Superior temporal gyrus (tissue), 1 donor: Measurements from ENCODE around the gene TYMP.

ENCODE experiments used
- DNase-seq: peaks from one replicate; pipeline ENCODE4 v3.0.0-alpha.2; 2016; ENCODE audit errors: extremely low spot score

Gene TYMP

DNA sequence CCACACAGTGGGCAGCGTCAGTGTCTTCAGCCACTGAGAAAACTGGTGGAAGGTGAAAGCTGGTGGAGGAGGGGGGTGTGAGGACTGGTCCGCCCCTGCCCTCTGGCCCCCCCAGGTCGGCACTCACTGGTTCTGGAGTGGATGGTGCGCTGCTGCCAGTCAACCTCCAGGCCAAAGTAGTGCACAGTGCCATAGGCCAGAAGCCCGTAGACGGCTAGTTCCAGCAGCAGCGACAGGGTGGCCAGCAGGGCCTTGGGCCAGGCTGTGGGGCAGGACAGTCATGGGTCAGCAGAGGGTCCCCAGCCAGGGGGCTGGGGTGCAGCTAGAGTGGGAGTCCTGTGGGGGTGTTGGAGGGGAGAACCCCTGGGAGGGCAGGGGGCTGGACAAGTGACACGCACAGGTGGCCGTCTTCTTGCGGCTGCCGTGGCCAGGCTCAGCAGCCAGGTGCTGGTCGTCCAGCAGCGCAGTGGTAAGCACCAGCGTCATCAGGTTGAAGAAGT lies 24.5 kb downstream of the TYMP start:
- no peak for DNase-seq

DNA sequence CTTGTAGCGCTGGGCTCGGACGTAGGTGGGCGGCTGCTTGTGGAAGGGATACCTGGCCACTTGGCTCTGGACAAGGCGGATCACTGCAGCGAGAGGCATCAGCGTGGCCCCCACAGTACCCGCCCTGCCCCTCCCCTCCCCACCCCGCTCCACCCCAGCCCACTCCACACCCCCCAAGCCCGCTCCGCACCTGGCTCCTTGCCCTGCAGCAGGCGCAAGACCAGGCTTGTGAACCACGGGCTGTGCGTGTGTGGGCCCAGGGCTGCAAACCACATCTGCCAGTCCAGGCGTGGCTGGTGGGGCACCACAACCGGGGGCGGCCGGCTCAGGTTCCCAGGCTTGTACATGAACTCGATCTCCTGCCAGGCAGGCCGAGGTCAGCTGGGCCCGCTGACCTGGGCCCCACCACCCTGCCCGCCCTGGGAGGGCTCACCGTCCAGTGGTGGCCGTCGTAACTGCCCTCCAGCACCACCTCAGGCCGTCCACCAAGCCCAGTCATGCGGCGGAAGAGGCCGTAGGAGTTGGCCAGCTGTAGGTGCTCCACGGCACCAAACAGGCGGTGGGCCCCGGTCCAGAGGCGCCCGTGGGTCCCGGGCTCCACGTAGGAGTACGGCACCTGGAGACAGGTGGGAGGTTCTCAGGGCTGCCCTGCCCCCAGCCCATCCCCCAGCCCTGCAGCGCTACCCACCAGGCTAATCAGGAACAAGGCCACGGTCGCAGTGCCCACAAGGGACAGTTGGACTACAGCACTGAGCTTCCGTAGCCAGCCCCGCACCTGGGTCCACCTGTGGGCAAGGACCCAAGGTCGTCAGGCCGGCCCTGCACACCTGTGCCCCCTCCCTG lies 25.2 kb downstream of the TYMP start:
- DNase-seq, result no peak

DNA sequence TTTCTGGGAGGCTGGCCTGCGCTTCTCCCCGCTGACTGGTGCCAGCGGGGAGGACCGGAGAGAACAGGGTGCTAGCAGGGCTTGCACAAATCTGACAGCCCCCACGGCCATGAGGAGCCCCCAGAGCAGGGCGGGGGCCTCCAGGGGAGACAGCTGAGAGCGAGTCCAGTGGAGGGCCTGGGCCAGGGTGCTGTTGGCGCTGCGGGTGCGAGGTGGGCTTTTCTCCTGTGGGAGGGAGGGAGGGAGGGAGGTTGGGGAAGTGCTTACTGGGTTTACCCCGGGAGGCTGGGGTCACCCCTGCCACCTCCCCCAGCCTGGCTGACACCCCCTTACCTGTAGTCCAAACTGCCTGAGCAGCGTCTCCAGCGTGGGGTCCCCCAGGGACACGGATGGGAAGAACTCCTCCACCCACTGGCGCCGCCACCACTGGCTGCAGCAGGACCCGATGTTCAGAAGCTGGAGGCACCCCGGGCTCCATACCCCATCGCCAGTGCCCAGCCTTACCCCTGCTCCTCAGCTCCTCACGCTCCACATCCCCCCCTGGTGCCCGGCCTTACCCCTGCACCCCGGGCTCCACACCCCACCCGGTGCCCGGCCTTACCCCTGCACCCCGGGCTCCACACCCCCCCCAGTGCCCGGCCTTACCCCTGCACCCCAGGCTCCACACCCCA lies 26.2 kb downstream of the TYMP start:
- DNase-seq, result no peak

DNA sequence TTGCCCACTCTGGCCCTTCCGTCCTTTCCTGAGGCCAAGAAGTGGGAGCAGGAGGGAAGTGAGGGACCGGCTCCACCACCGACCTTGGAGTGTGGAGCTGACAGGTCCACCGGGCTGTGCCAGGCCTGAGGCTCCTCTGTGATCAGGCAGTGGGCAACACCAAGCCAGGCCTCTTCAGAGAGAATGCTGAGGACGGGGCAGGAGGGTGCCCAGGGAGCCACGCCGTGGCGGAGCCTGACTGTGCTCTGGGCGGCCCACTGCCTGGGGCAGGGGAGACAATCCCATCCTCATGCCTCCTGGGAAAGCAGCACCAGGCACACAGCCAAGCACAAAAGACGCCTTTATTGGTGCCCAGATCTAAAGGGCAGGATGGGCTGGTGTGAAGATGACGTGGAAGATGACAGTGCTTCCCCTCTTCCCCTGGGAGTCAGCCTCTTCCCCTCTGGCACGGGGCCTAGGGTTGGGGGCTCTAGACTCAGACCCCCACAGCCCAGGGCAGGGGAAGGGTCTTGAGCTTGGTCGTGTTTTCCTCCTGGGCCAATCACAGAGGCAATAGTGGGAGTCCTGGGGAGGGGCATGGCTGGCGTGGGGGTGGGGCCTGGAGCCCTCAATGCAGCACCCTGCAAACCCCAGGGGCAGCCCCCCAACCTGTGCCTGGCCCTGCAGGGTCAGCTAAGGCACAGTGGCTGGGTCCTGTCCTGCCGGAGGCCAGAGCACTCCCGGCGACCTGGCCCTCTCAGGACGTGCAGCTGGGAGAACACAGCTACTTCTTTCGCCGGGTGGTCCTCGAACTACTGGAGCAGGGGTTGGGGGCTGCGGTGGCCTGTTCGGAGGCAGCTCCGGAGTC lies 27.0 kb downstream of the TYMP start:
- DNase-seq, result no peak

DNA sequence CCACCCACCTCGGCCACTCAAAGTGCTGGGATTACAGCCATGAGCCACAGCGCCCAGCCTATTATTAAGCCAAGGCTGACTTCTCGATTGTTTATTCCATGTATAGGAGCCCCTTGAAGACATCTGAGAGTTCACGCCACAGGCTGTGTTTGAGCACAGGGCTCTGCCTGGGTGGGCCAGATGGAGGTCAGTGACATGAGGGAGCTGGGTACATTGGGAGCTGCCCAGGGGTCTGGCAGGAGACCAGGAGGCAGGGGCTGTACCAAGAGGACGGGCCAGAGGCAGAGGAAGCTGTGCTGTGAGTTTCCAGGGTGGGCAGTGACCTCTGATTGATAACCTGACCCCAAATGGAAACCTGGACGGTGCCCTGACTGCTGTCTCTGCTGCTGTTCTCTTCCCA lies 27.7 kb downstream of the TYMP start:
- no peak for DNase-seq

DNA sequence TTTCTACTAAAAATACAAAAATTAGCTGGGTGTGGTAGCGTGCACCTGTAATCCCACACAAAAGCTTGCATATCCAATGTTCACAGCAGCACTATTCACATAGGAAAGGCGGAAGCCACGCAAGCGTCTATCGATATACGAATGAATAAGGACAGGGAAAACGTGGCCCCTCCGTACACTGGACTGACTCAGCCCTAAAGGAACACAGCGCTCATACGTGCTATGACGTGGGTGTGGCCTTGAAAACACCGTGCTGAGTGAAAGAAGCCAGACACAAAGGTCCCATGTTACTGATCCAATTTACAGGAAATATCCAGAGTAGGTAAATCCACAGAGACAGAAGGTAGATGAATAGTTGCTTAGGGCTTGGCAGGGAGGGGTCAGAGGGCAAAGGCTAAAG lies 29.4 kb downstream of the TYMP start:
- DNase-seq, result no peak

DNA sequence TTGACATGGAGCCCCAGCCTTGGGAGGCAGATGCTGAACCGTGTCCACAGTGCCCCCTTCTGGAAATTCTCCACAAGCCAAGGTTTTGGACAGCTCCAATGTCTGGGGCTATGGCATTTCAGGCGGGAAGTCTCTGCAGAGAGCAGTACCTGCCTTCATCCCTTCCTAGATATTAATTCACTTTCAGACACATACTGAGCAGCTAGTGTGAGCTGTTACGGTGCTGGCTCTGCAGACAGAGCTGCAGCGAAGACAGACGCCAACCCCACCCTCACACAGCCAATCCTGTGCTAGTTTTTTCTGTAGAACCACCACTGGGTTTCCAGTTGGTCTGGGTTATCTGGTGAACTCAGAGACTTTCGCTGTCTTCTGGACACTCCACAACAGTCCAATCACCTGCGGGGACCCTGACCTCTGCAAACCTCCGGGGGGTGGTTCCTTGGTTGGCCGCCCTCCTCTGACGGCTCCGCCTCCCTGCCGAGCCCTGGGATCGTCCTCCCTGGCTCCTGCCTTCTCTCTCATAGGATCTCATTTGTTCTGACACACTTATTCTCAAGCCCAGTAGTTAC lies 31.4 kb downstream of the TYMP start:
- DNase-seq, result peak; percentile 81

DNA sequence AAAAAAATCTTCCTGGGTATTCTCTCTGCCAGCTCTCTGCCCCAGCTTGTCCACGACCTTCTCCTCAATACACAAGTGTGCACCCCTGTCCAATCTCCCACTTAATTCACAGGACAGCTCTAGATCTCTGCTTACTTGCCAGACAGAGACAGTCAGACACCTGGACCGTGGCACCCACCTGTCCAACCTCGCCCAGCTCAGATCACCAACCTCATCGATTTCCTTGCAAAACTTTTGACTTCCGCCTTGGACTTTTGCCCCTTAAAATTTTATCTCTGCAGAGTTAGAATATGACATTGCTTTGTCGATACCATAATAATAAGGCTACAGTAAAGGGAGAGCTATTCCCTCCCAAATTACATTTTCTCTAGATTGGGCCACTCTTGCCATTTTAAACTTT lies 32.7 kb downstream of the TYMP start:
- DNase-seq, result no peak

DNA sequence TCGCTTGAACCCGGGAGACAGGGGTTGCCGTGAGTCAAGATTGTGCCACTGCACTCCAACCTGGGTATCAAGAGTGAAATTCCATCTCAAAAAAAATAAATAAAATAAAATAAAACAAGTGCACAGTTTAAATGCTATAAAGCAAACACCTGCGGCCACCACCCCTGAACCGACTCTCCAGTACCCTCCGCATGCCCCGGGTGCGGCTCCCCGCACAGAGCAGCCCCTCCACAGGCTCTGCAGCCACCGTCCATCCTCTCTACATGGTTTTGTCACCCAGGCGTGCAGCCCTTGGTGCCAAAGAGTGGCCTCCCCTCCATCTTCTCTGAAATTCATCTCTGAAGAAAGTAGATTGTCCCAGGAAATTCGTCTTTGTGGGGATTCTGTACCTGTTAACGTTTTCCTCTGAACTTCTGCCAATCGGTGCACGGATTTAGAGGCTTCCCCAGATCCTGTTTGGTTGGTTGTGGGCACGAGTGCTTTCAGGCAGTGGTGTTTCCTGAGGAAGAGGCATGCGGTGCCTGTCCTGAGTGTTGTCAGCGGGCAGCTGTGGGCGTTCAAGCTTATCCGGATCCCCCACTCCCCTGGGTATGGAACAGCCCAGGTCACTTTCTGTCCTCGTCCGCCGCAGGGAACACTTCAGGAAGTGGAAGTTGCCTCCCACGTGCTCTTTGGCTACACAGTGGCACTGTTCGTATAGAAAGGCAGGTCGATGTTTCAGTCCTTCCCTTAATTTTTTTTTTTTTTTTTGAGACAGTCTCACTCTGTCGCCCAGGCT lies 39.1 kb downstream of the TYMP start:
- no peak for DNase-seq

DNA sequence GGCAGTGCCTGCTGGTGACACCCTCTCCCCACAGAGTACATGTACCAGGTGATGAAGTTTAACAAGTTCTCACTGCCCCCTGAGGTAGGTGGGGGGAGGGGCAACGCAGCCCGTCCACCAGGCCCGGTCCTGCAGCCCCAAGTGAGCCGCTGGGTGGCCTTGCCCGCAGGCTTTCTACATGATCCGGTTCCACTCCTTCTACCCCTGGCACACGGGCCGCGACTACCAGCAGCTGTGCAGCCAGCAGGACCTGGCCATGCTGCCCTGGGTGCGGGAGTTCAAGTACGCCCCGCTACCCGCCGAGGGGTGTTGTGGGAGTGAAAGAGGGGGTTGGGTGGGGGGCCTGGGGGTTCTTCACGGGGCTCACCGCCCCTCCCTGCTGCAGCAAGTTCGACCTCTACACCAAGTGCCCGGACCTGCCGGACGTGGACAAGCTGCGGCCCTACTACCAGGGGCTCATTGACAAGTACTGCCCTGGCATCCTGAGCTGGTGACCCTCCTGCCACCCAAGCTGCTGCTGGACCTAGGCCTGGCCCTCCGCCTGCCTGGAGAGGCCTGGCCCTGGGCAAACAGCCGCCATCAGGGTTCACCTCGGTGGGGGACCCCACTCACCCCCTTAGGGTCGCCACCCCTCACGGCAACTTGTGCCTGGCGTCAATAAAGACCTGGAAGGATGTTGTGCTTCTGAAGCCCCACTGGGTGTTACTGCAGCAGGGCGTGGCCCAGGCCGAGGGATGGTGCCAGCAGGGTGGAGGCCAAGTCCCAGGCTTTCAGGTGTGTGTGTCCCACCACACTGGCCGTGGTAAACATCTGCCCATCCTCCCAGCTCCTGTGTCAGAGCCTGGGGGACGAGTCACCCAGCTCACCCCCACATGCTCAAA lies 40.2 kb downstream of the TYMP start:
- DNase-seq, result no peak

DNA sequence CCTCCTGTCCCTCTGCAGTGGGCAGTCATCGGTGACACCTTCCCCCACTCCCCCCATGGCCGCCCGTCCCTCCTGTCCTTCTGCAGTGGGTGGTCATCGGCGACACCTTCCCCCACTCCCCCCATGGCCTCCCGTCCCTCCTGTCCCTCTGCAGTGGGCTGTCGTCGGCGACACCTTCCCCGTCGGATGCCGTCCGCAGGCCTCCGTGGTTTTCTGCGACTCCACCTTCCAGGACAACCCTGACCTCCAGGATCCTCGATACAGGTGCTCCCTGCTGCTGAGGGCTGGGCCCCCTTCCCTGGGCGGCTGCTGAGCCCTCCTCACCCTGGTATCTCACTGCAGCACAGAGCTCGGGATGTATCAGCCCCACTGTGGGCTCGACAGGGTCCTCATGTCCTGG lies 40.9 kb downstream of the TYMP start:
- no peak for DNase-seq

DNA sequence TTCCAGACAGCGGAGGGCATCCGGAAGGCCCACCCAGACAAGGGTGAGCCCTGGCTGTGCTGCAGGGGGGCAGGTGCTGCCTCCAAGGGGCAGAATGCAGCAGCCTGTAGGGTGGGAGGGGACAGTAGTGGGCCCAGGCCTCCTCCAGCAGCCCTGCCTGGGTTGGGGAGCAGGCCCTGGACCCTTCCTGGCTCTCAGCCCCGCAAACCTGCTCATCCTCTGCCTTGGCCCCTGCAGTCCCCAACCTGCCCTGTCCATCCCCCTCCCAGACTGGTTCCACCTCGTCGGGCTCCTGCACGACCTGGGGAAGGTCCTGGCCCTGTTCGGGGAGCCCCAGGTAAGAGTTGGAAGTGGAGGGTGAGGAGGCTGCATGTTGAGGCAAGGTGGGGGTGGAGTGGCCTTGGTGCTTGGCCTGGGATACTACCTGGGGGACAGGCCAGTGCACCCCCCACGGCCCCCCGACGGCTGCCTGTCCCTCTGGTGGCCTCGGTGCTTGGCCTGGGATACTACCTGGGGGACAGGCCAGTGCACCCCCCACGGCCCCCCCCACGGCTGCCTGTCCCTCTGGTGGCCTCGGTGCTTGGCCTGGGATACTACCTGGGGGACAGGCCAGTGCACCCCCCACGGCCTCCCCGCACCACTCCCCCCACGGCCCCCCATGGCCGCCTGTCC lies 41.7 kb downstream of the TYMP start:
- no peak for DNase-seq

DNA sequence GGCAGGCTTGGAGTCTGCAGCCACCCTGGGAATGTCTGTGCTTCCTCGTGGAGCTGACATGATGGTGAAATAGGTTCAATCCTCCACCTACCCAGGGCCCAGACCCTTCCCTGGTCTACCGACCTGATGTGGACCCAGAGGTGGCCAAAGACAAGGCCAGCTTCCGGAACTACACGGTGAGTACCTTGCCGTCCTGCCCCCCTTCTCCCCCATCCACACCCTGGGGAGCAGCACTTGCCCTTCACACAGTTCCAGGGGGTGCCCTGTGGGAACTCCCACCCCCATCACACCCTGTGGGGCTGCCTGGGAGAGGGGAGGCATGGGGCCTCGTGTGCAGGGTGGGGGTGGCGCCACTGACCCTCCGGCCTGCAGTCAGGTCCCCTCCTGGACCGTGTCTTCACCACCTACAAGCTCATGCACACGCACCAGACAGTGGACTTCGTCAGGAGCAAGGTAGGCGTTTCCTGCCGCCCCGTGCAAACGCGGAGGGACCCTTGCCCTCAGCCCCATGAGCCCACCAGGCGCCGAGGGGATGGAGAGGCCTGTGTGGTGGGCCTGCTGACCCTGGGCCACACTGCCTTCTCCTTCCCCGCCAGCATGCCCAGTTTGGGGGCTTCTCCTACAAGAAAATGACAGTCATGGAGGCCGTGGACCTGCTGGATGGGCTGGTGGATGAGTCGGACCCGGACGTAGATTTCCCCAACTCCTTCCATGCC lies 42.4 kb downstream of the TYMP start:
- DNase-seq, result no peak

DNA sequence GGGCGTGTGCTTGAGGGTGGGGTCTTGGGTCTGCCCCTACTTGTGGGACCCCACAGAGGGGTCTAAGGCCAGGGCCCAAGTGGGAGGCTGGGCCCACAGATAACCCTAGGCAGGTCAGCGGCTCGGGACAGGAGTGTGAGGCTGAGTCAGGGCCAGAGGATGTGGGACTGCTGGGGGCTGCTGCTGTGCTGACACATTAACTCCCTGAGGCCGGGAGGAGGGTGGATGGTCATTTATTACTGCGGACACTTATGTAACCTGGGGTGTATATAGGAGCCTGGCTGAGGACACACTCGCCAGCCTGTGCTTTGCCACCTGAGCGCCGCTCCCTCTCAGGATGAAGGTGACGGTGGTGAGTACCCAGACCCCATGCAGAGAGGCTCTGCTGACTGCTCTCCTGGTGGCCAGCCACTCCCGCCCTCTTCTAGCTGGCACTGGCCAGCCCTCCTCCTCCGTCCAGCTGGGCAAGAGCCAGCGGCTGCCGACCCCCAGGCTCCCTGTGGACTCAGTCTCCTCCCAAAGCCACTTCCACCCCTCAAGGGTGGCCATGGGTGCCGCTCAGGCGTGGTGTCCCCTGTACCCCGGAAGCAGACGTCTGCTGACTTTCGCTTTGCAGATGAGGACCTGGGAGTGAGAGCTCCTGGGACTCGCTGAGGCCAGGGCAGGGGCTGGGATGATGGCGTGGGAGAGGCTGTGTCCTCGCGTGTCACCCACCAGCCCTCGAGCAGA lies 43.1 kb downstream of the TYMP start, which contains the start of gene MIOX:
Gene MIOX, plus strand, starts transcription at position 299 of the 729 bp plus-strand sequence. Its CDS starts 39 bp downstream, at position 338.
- DNase-seq, result no peak

DNA sequence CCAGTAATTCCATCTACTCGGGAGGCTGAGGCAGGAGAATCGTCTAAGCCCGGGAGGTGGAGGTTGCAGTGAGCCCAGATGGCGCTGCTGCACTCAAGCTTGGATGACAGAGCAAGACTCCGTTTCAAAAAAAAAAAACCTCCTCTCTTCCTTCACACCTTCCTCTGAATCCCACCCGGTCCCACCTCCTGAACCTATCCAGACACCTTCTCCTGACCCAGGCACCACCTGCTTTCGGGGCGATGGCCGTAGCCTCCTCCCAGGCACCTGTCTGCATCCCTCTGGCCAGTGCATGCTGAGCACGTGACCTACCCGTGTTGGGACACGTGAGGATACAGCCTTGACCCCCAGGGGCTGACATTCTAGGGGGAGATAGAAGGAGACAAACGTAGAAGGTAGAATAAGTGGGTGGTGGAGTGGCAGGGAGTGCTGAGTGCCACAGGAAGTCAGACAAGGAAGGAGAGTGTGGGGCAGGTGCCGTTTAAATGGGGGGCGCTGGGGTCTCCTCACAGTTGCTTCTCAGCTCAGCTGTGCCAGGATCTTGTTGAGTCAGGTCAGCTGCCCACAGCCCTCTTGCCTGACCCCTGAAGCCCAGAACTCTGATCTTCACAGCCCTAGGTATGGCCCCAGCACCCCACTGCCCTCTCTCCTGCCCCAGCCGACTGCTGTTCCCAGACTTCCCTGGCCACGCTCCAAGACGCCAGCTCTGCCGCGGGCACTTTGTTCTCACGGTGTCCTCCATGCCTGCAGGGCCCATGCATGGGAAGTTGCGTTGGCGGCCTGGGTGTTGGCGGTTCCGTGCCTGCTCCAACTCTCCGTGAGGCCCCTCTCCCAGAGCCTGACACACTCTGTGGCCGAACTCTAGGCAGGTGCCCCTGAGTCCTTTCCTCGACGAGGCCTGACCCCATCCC lies 44.3 kb downstream of the TYMP start:
- no peak for DNase-seq

DNA sequence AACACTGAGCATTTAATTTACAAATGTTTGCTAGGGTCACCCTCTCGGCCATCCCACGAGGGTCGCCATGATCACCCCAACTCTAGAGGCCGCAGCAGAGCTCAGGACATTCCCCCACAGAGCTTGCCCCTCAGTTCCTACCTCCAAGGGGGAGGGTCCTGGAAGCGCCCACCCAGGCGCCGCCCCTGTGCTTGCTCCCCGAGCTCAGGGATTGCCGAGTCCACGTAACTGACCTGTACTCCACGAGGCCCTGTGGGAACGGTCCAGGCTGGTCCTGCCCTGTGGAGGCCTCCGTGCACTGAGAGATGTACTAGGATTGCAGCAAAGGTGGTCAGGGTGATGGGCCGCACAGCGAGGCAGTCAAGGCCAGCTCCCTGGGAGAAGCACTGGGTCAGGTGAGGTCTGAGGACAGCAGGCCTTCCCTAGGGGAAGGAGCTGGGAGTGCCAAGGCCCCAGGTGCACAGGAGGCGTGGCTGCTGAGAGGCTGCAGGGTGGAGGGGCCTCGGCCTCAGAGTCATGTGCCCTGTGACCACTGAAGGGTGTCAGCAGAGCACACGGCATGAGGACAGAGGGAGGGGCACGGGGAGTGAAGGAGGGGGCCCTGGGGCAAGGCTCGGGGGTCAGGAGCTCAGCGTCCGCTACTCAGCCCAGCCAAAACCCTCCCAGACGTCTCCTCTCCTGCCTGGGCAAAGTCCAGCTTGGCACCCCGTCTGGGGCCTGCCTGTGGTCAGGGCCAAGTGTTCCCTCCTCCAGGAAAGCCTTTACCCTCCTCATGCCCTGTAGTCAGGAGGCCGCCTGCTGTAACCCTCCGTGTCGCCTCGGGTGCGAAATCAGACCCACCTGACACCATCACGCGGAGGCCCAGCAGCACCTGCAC lies 45.6 kb downstream of the TYMP start:
- DNase-seq, result no peak
